NCI-H1092 (cell line): ENCODE measurements around the gene KLK2.

Experiments
- DNase-seq: peaks from one replicate; lab custom pipeline; 2025; lab: John Stamatoyannopoulos, UW

KLK2 gene

DNA sequence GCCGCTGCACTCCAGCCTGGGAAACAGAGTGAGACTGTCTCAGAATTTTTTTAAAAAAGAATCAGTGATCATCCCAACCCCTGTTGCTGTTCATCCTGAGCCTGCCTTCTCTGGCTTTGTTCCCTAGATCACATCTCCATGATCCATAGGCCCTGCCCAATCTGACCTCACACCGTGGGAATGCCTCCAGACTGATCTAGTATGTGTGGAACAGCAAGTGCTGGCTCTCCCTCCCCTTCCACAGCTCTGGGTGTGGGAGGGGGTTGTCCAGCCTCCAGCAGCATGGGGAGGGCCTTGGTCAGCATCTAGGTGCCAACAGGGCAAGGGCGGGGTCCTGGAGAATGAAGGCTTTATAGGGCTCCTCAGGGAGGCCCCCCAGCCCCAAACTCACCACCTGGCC, at the start of gene KLK2:
TSS of gene KLK2 (plus strand) at position 384 of the 400 bp plus-strand sequence. CDS start 35 bp downstream, outside the sequence.
- DNase-seq, result no peak

DNA sequence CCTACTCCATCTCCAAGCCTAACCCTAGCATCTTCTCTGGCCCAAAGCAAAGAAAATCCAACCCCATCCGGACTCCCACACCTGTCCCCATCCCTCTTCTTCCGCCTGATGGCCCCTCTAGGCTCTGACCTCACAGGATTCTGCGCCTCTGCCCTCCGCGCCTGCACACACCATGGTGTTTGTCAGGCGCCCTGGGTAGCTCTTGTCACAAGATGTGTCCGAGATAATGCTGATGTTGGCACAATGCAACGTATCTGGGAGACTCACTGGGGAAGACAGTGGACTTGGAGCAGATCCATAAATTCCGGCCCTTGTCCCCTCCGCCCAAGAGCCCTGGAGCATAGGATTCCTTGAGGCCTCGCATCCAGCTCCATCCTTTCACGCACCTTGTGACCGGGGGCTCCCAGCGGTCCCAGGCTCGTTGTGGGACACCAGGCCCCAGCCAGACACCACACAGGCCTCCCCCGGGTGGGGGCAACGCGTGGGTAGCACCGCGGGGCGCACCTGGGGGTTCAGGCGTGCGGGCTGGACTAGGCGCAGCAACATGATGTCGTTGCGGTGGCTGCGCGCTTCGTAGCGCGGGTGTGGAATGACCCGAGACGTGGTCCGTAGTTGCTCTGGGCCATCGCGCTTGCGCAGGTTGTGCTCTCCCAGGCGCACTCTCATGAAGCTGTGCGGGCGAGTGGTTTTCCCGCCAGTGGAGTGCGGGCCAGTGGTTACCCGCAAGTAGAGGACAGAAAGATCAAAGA, 46.6 kb upstream of the KLK2 start:
- no peak for DNase-seq

DNA sequence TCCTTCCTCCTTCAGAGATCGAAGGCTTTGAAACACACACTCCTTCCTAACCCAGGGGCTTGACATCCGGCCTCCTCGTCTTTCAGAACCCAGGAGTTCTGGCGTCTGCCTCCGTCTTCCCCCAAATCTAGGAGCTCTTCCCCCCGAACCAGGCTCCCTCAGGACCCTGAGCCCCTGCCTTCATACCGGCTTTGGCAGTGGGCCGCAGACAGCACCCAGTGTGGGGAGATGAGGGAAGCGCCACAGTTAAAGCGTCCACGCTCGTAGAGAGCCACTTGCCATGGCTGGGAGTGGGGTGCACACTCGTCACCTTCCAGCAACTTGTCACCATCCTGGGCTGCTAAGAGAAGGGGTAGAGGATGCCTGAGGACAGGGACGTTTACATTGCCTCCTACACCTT, 45.8 kb upstream of the KLK2 start:
- DNase-seq, result no peak

GRCh38 chr19:50829801-50830200, 43.4 kb upstream of the KLK2 start:
- no peak for DNase-seq

- no peak for DNase-seq
Measured at GRCh38 chr19:50830266-50831025, 42.8 kb upstream of the KLK2 start.

DNA sequence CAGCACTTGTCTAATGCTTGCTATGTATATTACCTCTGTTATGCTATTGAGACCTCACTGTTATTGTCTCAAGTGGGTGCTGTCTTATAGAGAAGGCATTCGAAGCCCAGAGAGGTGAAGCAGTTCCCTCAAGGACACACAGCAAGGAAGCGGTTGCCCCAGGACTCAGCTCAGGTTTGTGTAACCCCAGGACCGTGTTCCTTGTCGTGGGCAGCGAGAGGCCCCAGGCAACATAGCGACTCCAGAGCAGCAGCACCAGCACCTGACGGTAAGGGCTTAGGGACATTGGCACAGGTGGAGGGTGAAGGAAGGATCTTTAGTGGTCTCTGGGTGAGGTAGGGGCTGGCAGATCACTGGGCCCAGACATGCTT, 42.2 kb upstream of the KLK2 start:
- DNase-seq, result no peak

DNA sequence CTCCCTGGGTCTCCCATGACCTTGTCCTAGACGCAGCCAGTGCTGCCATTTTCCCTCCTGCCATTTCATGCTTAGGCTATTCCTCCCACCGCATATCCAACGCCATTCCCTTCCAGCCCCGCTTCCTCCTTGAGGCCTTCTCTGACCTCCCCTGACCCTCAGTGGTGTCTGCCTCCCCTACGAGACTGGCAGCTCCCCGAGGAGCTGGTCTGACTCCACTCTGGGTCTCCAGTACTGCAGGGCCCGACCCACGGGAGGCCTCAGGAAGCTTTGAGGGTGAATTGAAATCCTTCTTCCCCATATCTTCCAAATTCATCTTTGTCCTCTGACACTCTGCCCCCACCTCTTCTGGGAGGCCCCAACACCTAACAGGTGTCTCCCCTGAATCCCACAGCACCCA, 40.6 kb upstream of the KLK2 start:
- no peak for DNase-seq

DNA sequence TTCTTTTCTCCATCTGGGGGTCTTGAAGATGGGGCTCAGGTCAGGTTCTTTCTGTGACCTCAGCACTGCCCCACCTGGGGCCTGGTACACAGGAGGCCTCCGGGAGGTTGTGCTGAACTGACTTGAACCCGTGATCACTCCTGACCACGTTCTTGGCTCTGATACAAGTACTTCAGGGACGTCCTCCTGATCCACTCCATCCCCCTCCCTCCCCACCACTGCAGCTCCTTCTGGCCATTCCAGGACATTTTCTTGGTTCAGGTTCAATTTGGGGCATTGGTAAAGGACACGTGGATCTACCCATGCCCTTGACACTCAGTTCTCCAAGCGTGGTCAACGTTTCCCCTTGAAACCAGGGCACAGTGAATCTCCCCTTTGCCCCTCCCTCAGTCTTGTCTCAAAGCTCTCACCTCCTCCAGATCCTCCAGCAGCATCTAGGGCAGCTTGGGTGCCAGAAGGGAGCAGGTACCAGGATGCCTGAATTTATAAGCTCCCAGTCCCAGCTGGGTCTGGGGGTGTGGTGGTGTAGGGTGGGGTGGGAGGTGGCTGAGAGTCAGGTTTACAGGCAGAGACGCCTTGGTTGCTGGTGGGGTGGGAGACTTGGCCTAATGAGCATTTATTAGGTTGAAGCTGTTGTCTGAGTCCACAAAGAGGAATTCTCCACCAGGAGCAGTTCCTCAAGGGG, 40.0 kb upstream of the KLK2 start, which contains the start of gene KLK15:
TSS of gene KLK15 (minus strand) at position 458 of the 685 bp plus-strand sequence. CDS start 2,082 bp downstream, outside the sequence.
- no peak for DNase-seq

DNA sequence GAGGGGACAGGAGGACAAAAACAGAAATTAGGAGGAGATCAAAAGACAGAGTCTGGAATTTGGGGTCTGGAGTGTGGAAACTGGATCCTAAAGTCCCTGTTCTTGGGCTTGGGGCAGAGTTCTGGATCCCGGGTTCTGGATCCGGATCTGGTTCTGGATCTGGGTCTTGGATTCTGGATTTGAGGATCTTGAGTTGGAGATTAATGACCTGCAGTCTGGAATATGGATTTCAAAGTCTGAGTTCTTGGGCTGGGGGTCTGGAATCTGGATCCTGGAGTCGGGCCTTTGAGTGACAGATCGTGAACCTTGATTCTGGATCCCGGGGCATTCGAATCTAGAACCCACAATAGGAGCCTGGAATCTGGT, 39.5 kb upstream of the KLK2 start:
- no peak for DNase-seq

DNA sequence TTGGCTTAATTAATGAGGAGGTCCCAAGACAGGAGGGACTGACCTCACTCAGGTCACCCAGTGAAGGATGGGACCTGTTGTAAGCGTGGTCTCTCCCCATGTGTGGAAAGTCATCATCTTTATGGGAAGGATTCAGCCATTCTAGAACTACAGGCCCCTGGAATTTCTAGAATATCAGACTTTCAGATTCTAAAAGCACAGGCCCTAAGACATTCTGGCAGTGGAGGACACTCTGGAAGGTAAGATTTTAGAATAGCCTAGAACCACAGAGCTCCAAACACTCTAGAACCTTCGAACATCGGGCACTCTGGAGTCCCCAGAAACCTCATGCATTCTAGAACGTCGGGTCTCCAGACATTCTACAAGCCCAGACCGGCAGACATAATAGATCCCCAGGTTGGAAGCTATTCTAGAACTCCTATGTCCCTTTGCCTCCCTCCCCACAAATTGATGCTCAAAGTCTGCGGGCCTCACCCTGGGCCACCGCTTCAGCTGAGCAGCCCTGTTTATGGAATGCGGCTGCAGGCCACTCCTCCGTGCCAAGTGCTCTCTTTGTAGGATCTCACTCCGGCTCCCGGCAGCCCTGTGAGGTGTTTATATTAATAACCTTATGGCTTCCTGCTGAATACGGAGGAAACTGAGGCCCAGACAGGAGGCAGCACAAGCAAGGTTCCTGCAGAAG, 38.0 kb upstream of the KLK2 start:
- DNase-seq, result no peak

- peak; percentile 9 for DNase-seq
Measured at GRCh38 chr19:50835785-50836542, 37.3 kb upstream of the KLK2 start.

DNA sequence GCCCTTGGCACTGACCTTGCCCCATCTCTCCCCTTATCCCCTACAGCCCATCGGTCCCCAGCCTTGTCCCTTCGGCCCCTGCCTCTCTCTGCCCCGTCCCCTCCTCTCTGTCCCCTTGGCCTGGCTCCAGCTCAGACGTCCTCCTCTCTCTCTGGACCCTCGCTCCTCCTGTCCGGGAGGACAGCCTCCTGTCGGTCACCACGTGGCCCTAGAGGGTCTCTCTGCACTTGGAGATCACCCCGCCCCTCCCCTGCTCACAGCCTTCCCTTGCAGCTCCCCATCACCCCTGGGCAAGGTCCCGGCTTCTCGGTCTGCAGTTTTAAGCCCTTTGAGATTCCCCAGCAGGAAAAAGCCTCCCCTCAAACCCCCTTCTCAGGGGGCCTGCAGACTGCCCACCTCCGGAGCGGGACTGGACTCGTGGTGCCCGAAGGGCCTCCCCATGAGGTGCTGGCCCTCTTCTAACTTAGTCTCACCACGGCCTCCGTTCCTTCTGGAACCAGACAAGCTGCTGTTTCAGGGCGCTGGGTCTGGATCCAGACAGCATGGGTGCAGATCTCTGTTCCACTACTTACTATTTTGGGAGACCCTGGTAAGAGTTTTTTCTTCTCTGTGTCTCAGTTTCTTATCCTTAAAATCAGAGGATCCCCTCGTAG, 36.6 kb upstream of the KLK2 start:
- DNase-seq, result no peak

GRCh38 chr19:50837300-50837699, 35.9 kb upstream of the KLK2 start:
- DNase-seq, result no peak

DNA sequence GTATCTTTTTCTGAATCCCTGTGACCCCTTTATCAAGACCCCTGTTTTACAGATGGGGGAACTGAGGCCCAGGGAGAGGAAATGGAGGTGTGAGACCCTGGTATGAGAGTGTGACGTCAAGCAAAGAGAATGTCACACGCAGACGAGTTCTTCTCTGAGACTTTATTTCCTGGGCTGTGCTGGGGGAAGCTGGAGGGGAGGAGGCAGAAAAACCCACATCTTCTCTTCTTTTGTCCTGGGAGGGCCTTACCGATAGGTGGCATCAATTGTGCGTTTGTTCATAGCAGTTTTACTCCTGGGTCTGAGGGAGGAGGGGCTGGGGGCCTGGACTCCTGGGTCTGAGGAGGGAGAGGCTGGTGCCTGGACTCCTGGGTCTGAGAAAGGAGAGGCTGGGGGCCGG, 35.0 kb upstream of the KLK2 start:
- DNase-seq, result no peak

DNA sequence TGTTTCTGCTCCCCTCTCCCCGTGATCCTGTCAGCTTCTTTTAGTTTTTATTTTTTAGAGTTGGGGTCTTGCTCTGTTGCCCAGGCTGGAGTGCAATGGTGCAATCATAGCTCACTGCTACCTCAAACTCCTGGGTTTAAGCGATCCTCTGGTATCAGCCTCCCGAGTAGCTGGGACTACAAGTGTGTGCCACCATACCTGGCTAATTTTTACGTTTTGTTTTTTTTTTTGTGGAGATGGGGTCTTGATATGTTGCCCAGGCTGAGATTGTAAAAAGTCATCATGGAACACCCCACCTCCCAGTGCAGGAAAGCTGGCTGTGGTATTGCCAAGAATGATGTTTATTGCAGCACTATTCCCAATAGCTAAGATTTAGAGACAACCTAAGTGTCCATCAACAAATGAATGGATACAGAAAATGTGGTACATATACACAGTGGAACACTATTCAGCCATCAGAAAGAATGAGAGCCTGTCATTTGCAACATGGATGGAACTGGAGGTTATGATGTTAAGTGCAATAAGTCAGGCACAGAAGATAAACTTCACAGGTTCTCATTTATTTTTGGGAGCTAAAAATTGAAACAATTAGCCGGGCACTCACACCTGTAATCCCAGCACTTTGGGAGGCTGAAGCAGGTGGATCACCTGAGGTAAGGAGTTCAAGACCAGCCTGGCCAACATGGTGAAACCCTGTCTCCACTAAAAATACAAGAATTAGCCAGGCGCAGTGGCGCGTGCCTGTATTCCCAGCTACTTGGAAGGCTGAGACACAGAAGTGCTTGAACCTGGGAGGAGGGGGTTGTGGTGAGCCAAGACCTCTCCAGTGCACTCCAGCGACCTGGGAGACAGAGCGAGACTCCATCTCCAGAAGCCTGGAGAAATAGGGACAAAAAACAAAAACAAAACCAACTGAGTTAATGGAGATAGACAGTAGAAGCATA, 33.3 kb upstream of the KLK2 start:
- DNase-seq, result no peak

DNA sequence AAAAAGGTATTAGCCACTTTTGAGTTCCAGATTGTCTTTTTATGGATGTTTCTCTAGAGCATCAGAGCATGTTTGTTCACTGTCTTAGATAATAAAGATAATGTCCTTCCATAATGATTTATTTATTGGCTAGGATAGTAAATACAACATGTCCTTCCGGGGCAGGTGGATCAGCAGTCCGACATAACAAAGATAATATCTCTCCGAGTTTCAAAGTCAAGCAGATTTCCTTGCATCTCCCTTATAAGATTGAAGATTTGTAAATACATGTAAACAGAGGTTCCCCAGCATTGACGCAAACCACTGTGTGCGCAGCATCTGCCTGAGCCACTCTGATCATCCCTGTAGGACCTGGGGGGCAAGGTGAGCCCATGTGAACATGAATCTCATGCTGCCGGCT, 31.1 kb upstream of the KLK2 start:
- DNase-seq, result no peak

- DNase-seq, result no peak
Measured at GRCh38 chr19:50843205-50843604, 30.0 kb upstream of the KLK2 start.

- DNase-seq, result no peak
Measured at GRCh38 chr19:50843701-50844221, 29.5 kb upstream of the KLK2 start.

GRCh38 chr19:50844296-50844935, 28.8 kb upstream of the KLK2 start:
- DNase-seq, result peak; percentile 20
